HG03354 (cell line): Measurements from ENCODE around the gene MYCT1.
"Not testable (repeated sequence)": the region's sequence is repeated elsewhere in the genome, so short reads cannot be mapped to it uniquely, and the experiment has no call there.

ENCODE experiments used
- ATAC-seq: cut with Tn5 transposase; IDR thresholded peaks from one replicate; pipeline ENCODE4 v1.9.1; 2021; ENCODE audit warnings: mild to moderate bottlenecking; ENCODE audit not compliant: unreplicated experiment, poor library complexity, severe bottlenecking

MYCT1 gene

GRCh38 chr6:152697634-152698033 is at the start of gene MYCT1:
Gene MYCT1, plus strand, starts transcription at chr6:152697897. Its CDS starts 6 bp downstream, at chr6:152697903.
- ATAC-seq = no peak

DNA sequence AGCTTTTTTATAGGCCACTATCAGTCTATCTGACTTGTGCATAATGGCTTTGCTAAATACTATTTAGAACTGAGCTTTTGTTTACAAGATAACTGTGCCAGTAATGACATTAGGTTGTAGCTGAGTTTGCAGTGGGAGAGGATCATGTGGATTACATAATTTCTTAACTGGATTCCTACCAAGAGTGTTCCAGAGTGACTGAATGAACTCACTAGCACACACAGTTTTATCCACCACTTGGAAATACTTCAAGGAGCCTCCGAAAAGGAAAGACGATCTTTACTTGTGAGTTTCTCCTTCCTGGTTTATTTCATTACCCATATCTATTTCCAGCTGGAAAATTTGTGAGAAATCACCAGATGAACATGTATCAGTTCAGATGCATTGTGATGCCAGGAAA is 49.6 kb upstream of the MYCT1 start:
- no peak for ATAC-seq

GRCh38 chr6:152651986-152652385 is 45.7 kb upstream of the MYCT1 start:
- ATAC-seq = no peak

DNA sequence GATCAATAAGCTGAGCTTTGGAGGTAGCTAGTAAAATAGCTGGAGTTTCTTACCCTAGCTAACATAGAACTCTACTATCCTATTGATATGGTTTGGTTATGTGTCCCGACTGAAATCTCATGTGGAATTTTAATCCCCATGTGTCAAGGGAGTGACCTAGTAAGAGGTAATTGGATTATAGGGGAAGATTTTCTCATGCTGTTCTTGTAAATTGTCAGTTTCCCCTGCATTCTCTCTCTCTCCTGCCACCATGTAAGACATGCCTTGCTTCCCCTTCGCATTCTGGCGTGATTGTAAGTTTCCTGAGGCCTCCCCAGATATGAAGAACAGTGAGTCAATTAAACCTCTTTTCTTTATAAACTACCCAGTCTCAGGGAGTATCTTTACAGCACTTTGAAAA is 35.9 kb upstream of the MYCT1 start:
- ATAC-seq = no peak

DNA sequence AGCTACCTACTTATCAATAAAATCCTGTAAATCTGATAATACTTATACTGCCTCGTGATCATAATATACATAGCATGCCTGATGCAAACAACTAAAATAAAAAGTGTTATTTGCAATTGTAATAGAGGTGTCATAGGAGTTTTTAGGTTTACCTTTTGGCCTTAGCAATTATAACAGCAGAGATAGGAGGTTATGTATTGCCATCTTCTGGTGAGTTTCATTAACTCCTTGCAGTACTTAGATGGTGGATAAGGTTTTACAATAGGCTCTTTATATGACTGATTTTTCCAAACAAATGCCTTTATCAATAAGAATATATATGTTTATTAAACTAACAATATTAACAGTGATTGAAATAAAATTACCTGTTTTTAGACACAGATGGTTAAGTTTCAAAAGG is 27.8 kb upstream of the MYCT1 start:
- ATAC-seq = no peak

DNA sequence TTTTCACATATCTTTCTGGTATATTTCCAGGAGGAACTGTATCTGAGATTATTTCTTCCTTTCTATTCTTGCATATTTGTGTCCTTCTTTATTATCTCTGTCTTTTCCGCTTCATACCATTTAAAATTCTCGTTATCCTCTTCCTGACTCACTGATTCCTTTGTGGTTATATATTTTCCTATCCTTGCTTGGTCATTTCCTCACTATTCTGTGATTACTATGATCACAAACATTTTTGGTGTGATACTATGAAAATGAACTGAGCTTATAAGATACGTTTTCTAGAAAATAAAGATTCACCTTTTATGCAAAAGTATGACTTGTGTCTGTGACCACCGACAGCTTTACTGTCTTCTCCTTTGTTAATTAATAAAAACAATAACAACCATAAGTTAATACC is 26.5 kb upstream of the MYCT1 start:
- ATAC-seq = no peak

- ATAC-seq = no peak
Measured at GRCh38 chr6:152673236-152673635, 24.5 kb upstream of the MYCT1 start.

- no peak for ATAC-seq
Measured at GRCh38 chr6:152680151-152680550, 17.5 kb upstream of the MYCT1 start.

DNA sequence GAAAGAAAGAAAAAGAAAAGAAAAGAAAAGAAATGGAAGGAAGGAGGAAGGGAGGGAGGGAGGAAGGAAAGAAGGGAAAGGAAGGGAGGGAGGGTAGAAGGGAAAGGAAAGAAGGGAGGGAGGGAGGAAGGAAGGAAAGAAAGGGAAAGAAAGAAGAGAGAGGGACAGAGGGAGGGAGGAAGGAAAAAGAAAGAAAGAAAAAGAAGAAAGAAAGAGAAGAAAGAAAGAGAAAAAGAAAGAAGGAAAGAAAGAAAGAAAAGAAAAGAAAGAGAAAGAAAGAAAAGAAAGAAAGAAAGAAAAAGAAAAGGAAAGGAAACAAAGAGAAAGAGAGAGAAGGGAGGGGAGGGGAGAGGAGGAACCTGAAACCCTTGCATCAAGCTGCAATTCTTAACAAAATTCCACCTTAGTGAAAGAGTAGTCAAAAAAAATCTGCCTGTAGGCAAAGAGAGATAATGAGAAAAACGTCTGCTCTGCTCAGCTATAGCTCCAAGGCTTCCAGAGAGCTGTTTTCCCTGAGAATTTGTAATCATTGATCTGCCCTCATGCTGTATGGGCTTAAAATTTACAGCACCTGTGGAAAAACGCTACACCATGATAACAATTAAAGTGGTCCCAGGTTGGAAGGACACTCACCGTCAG is 16.7 kb upstream of the MYCT1 start:
- no peak for ATAC-seq

DNA sequence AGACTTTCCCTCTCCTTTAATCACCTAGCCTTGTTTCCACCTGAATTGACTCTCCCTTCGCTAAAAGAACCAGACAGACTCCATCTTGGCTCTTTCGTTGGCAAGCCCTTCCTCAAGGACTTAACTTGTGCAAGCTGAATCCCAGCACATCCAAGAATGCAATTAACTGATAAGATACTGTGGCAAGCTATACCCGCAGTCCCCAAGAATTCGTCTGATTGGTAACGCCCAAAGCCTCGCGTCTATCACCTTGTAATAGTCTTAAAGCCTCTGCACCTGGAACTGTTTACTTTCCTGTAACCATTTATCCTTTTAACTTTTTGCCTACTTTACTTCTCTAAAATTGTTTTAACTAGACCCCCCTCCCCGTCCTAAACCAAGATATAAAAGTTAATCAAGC is 15.6 kb upstream of the MYCT1 start:
- ATAC-seq = no peak

DNA sequence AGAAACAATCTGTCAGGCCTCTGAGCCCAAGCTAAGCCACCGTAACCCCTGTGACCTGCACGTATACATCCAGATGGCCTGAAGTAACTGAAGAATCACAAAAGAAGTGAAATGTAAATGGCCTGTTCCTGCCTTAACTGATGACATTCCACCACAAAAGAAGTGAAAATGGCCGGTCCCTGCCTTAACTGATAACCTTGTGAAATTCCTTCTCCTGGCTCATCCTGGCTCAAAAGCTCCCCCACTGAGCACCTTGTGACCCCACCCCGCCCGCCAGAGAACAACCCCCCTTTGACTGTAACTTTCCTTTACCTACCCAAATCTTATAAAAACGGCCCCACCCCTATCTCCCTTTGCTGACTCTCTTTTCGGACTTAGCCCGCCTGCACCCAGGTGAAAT is 14.8 kb upstream of the MYCT1 start:
- ATAC-seq = not testable (repeated sequence)

DNA sequence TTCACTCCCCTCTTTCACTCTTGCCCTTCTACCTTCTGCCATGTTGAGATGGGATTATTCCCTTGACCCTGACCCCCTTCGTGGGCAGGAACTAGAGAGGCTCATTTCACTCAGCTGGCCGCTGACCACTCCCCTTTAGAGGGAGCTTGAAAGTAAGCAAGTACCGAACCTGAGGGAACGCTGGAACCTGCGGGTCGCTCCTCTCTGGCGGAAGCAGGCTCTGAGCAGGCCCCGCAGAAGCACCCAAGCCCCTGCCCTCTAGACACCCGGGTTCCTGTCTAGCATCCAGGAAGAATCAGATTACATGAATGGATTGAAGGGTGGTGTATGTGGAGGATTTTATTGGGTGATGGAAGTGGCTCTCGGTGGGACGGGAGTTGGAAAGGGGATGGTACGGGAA is 11.9 kb upstream of the MYCT1 start:
- ATAC-seq = no peak

DNA sequence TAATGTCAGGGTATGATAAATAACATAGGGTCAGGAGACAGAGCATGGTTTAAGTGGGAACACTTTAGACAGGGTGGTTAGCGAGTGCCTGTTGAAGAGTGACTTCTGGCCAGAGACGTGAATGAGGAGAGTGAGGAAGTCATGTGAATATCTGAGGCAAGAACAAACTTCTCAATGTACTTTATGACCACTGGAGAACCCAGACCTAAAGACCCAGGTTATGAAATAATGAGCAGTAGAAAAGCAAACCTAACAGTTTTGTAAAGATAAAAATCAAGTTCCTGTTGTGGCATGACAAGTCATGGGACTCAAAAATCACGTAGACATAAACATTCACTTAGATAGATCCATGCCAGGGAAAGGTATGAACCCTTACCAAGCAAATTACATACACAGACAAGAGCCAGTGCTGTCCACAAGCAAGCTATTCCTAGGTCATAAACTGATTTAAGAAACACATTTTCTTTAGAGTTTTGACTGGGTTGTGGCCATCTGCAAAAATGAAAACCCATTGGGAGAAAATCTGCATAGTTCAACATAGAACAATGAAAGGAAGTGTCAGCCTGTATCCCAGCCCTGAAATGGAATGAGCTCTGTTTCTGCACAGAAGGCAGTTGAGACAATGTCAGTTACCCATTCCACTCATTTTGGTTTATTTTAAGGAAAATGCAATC is 2.2 kb upstream of the MYCT1 start:
- ATAC-seq = no peak

GRCh38 chr6:152696522-152696921 is 1.2 kb upstream of the MYCT1 start:
- no peak for ATAC-seq

- no peak for ATAC-seq
Measured at GRCh38 chr6:152698692-152699091, 995 bp downstream of the MYCT1 start.

GRCh38 chr6:152700427-152700826 is 2.7 kb downstream of the MYCT1 start:
- no peak for ATAC-seq

GRCh38 chr6:152701081-152701862 is 3.6 kb downstream of the MYCT1 start:
- no peak for ATAC-seq

GRCh38 chr6:152701863-152702401 is 4.2 kb downstream of the MYCT1 start:
- ATAC-seq = no peak

DNA sequence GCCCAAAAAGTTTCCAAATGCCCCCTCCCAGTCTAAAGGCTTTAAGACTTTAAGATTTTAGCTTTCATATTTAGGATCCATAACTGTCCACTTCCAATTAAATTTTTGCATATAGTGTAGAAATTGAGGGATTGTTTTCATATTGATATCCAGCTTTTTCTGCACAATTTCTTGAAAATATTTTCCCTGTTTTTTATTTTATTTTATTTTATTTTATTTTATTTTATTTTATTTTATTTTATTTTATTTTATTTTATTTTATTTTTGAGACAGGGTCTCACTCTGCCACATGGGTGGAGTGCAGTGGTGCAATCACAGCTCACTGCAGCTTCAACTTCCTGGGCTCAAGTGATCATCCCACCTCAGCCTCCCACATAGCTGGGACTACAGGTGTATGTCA is 6.1 kb downstream of the MYCT1 start:
- not testable (repeated sequence) for ATAC-seq

DNA sequence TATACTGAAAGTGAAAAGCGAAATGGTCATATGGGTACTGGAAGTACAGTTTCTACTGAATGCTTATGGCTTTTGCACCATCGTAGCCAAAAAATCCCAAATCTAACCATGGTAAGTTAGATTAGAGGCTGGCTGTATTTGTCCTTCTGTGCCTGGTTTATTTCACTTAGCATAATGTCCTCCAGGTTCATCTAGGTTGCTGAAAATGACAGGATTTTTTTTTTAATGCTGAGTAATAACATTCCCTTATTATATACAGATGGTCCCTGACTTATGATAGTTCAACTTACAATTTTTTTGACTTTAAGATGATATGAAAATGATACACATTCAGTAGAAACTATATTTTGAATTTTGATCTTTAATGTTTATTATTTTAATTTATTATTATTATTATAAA is 7.6 kb downstream of the MYCT1 start:
- no peak for ATAC-seq

DNA sequence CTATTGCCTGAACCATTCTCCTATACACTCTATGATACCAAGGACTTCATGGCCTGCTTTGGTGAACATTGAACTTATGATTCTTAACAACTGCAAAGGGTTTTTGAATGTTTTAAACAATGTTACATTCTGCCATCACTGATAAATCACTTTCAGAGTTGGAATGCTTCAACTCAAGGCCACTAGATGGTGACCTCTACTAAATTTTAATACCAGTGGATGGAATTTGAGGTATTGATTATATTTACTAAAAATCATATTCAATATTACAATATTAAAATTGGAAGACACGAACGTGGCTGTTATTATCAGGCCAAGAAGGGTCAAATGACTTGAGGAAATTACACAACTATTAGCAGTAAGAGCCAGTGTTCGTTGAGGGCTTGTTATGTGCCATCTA is 18.6 kb downstream of the MYCT1 start:
- ATAC-seq = no peak
